Pancreas (tissue), 10 donors: ENCODE measurements around the gene NDNF. TPM values are rescaled to one million over a fixed set of nuclear protein-coding genes. Genes with fewer than 3 reads are reported as not detected.

ENCODE experiments used
- ATAC-seq, 4 donors: fragments of 200-7000 bp; cut with Tn5 transposase; one replicate each; pipeline versions ENCODE4 v1.8.0 to v1.9.1; 2020; ENCODE audit warnings: mild to moderate bottlenecking in 4 of 4, moderate library complexity in 4 of 4
- DNase-seq, 6 donors: peaks; one replicate each; pipeline ENCODE4 v3.0.0-alpha.2; 2020
- FAIRE-seq: peaks from 2 replicates; lab custom pipeline; 2012; peaks lifted over from hg19 to GRCh38; lab: Jason Lieb, UNC
- H3K27ac ChIP-seq, 4 donors: fragments of 200-600 bp; sonication (generic); 1 replicate in 3 of 4; 2 replicates in 1 of 4; pipeline versions ENCODE4 v1.5.0 to v1.8.0; 2020
- H3K27me3 ChIP-seq, 4 donors: fragments of 200-600 bp; one replicate each; pipeline ENCODE4 v1.8.0; 2021
- H3K36me3 ChIP-seq, 3 donors: fragments of 200-600 bp; sonication (generic) in 1 of 3; one replicate each; pipeline versions ENCODE4 v1.5.0 to v1.8.0; 2020 to 2021
- H3K4me1 ChIP-seq, 3 donors: fragments of 200-600 bp; one replicate each; pipeline ENCODE4 v1.8.0; 2021
- H3K4me3 ChIP-seq, 4 donors: fragments of 200-600 bp; sonication (generic) in 2 of 4; one replicate each; pipeline versions ENCODE4 v1.5.0 to v1.8.0; 2020 to 2021
- H3K9me3 ChIP-seq, 4 donors: fragments of 200-600 bp; one replicate each; pipeline ENCODE4 v1.8.0; 2021
- CTCF ChIP-seq, 4 donors: fragments of 200-600 bp; sonication (generic) in 3 of 4; IDR thresholded peaks; one replicate each; pipeline versions ENCODE4 v1.5.0 to v1.8.0; 2021; ENCODE audit warnings: antibody characterized with exemption in 4 of 4
- WGBS, 2 donors: extraction: QIAGEN DNeasy Blood & Tissue Kit; methylation state at CpG; one replicate each; pipeline ENCODE4 v1.1.7; 2013; 5-methylcytosine and 5-hydroxymethylcytosine counted together
- intact Hi-C, 3 donors: fragments of 100-400 bp; cut with DNase I; formaldehyde crosslinking; loops; one replicate each; pipeline versions ENCODE4 v1.11.1 to v1.14.2; 2022
- polyA plus RNA-seq, 2 donors: library from polyadenylated mRNA; stranded (reverse); fragments of 200-250 nt; gene quantifications; one replicate each; pipeline ENCODE4 v1.2.3, GENCODE V29; 2013
- total RNA-seq, 6 donors: library from RNA; stranded (reverse); fragmentation: NEBNext Ultra II Directional in 4 of 6; extraction: Animal tissue kit (Norgen Biotek cat#: 25700) in 4 of 6; gene quantifications; one replicate each; pipeline versions ENCODE4 v1.2.1 to v1.2.4, GENCODE V29; 2021 to 2023
- donor health status: healthy with polysubstance abuse.
- donor health status: DM: no; HTN: no; CAD: no; lungs with moderate emphysema.
- donor health status: DM: no; HTN: no; CAD: no.
- donor health status: control.
- donor health status: control.
- donor health status: Bipolar disorder and iron deficiency.
- donor health status: DM: yes; HTN: yes; CAD: no.
- donor health status: DM: no; HTN: no; CAD: no.
- donor health status: DM: no; HTN: no; CAD: no.
- donor health status: DM: yes; HTN: yes; CAD: no.

Gene NDNF
- total and polyA plus RNA-seq, 8 donors = 0.12 to 0.43 (median 0.28) TPM

- Histone ChIP-seq H3K9me3 (no peaks in the 10 kb centered on the region), H3K36me3 (no peaks in the 10 kb centered on the region), H3K4me1 (no peaks in the 10 kb centered on the region), H3K27me3 (no peaks in the 10 kb centered on the region), H3K27ac (no peak overlapping the region), H3K4me3 (no peak overlapping the region)
- ATAC-seq (no peak), FAIRE-seq (no peak), DNase-seq (no peak)
- TF ChIP-seq CTCF (IDR thresholded peaks at IDR 0.05) = no peak
- intact Hi-C loops = no loop called here
- 86% methylated on average over 4 of the region's 4 CpGs for WGBS, 2 donors
Observed at GRCh38 chr4:121003863-121004262, 68.5 kb downstream of the NDNF start.

GRCh38 chr4:120995266-120996010 is 76.9 kb downstream of the NDNF start:
- FAIRE-seq (no peak), ATAC-seq (no peak), DNase-seq (no peak)
- no peak for TF ChIP-seq CTCF (IDR thresholded peaks at IDR 0.05)
- Histone ChIP-seq H3K27ac (no peak overlapping the region), H3K9me3 (no peaks in the 10 kb centered on the region), H3K36me3 (no peaks in the 10 kb centered on the region), H3K27me3 (no peaks in the 10 kb centered on the region), H3K4me1 (no peaks in the 10 kb centered on the region), H3K4me3 (no peak overlapping the region)
- 70 to 72% methylated on average over 1 of the region's 1 CpG for WGBS, 2 donors
- intact Hi-C loops = no loop called here

GRCh38 chr4:120994521-120994920 is 77.8 kb downstream of the NDNF start:
- DNase-seq = no peak
- intact Hi-C loops = no loop called here

GRCh38 chr4:120991885-120992284 is 80.5 kb downstream of the NDNF start:
- no peaks in the 10 kb centered on the region for H3K9me3 ChIP-seq
- ATAC-seq = no peak
- intact Hi-C loops = no loop called here
- H3K4me1 ChIP-seq = no peaks in the 10 kb centered on the region
- no peak overlapping the region for H3K4me3 ChIP-seq
- DNase-seq = no peak
- no peaks in the 10 kb centered on the region for H3K27me3 ChIP-seq
- H3K27ac ChIP-seq = no peak overlapping the region
- 73 to 78% methylated on average over 2 of the region's 2 CpGs for WGBS, 2 donors
- no peak for TF ChIP-seq CTCF (IDR thresholded peaks at IDR 0.05)
- no peaks in the 10 kb centered on the region for H3K36me3 ChIP-seq
- FAIRE-seq = no peak

More at GRCh38 chr4:120994521-120994920, 77.8 kb downstream of the NDNF start:
- H3K4me3 ChIP-seq = no peak overlapping the region
- no peak for FAIRE-seq
- no peaks in the 10 kb centered on the region for H3K9me3 ChIP-seq
- no peak for TF ChIP-seq CTCF (IDR thresholded peaks at IDR 0.05)
- no peak for ATAC-seq
- H3K4me1 ChIP-seq = no peaks in the 10 kb centered on the region
- no peaks in the 10 kb centered on the region for H3K36me3 ChIP-seq
- 81 to 91% methylated on average over 1 of the region's 1 CpG for WGBS, 2 donors
- H3K27ac ChIP-seq = no peak overlapping the region
- H3K27me3 ChIP-seq = no peaks in the 10 kb centered on the region

GRCh38 chr4:120990246-120990645 is 82.1 kb downstream of the NDNF start:
- 85 to 89% methylated on average over 2 of the region's 2 CpGs for WGBS, 2 donors
- intact Hi-C loops = no loop called here
- Histone ChIP-seq H3K4me1 (no peaks in the 10 kb centered on the region), H3K27me3 (no peaks in the 10 kb centered on the region), H3K27ac (no peak overlapping the region), H3K36me3 (no peaks in the 10 kb centered on the region), H3K9me3 (no peaks in the 10 kb centered on the region), H3K4me3 (no peak overlapping the region)
- FAIRE-seq = no peak
- DNase-seq = no peak
- no peak for ATAC-seq
- TF ChIP-seq CTCF (IDR thresholded peaks at IDR 0.05) = no peak
